Measurements from ENCODE around the gene MRAS. TPM values are rescaled to one million over a fixed set of nuclear protein-coding genes. Genes with fewer than 3 reads are reported as not detected.

MRAS gene
- polyA plus RNA-seq, 1 of the 3 experiments (the other 2 are of a cell fraction) = 25.0 TPM

- WGBS (ENCODE audit: low lambda C conversion rate) = 67% methylated on average over 5 of the region's 5 CpGs
Measured at GRCh38 chr3:138340511-138340910, 7.9 kb upstream of the MRAS start.

More at GRCh38 chr3:138340511-138340910, 7.9 kb upstream of the MRAS start:
- no peaks in the 10 kb centered on the region for H4K20me1 ChIP-seq (ENCODE audit: insufficient read depth)
- H3K9me2 ChIP-seq = no peaks in the 10 kb centered on the region
- H3K9ac ChIP-seq = no peak overlapping the region
- ChIA-PET POLR2A (no interaction called here), CTCF (interaction anchor here (0.7 kb wide), 1 partner anchor 83 kb away, joined by 3 read pairs; no protein-coding TSS in a partner anchor)
- H3K9me3 ChIP-seq = no peaks in the 10 kb centered on the region
- no peaks in the 10 kb centered on the region for H3K79me2 ChIP-seq (ENCODE audit: insufficient read depth)
- H3K4me1 ChIP-seq (ENCODE audit: control insufficient read depth in 1 of 2, insufficient read depth in 2 of 2, low read depth in 1 of 2, low read length in 1 of 2) = no peaks in the 10 kb centered on the region
- H3K27me3 ChIP-seq (ENCODE audit: insufficient read depth) = no peaks in the 10 kb centered on the region
- no peaks in the 10 kb centered on the region for H3K36me3 ChIP-seq (replicated peaks in 1 of 2; ENCODE audit: control insufficient read depth in 1 of 2, insufficient read depth in 2 of 2, low read length in 1 of 2)
- no peak overlapping the region for H3K4me3 ChIP-seq (ENCODE audit: low read depth in 2 of 2, low read length in 1 of 2)
- no peak overlapping the region for H2AFZ ChIP-seq (ENCODE audit: low read depth)
- DNase-seq = no peak
- no peak overlapping the region for H3K27ac ChIP-seq (ENCODE audit: low read depth in 2 of 2, low read length in 1 of 2)
- H3K4me2 ChIP-seq = no peak overlapping the region
- TF ChIP-seq FOSL2 (IDR thresholded peaks at IDR 0.05; ENCODE audit: borderline replicate concordance, low read depth) (no peak), NRF1 (IDR thresholded peaks at IDR 0.05; ENCODE audit: low read depth, low read length) (no peak), SIN3A (IDR thresholded peaks at IDR 0.05; ENCODE audit: borderline replicate concordance, low read depth, low read length) (no peak), EZH2phosphoT487 (IDR thresholded peaks at IDR 0.05; ENCODE audit: borderline replicate concordance, low read depth) (no peak), NFIC (IDR thresholded peaks at IDR 0.05; ENCODE audit: borderline replicate concordance) (no peak), CTCF (IDR thresholded peaks at IDR 0.05) (no peak), RFX5 (IDR thresholded peaks at IDR 0.05; ENCODE audit: low read length) (no peak), TEAD4 (IDR thresholded peaks at IDR 0.05; ENCODE audit: borderline replicate concordance, insufficient read depth) (no peak), GATA2 (CRISPR knock-in tag; IDR thresholded peaks at IDR 0.05) (no peak), EP300 (IDR thresholded peaks at IDR 0.05; ENCODE audit: borderline replicate concordance in 1 of 2, low read depth in 1 of 2, low read length in 1 of 2) (no peak), TCF12 (IDR thresholded peaks at IDR 0.05) (no peak), PBX3 (IDR thresholded peaks at IDR 0.05) (no peak), USF2 (IDR thresholded peaks at IDR 0.05; ENCODE audit: borderline replicate concordance, low read depth, low read length) (no peak), RAD21 (IDR thresholded peaks at IDR 0.05; ENCODE audit: low read length) (no peak), ZBTB33 (IDR thresholded peaks at IDR 0.05; ENCODE audit: borderline replicate concordance, low read depth) (no peak), RXRA (IDR thresholded peaks at IDR 0.05; ENCODE audit: borderline replicate concordance, low read depth) (no peak), CHD2 (IDR thresholded peaks at IDR 0.05; ENCODE audit: low read length, partially characterized antibody) (no peak), GABPA (IDR thresholded peaks at IDR 0.05; ENCODE audit: low read depth) (no peak)
- H3F3A ChIP-seq (replicated peaks; ENCODE audit: insufficient read depth) = no peaks in the 10 kb centered on the region

All from SK-N-SH (cell line).